Measurements from ENCODE around the gene NOTUM.

The NOTUM gene

GRCh38 chr17:81929253-81930141 is 31.5 kb downstream of the NOTUM start:
- no peak for TF ChIP-seq CEBPB (IDR thresholded peaks at IDR 0.05)
- no peak for TF ChIP-seq ZBTB7A (IDR thresholded peaks at IDR 0.05; ENCODE audit: low read depth)
- TF ChIP-seq NFIC (IDR thresholded peaks at IDR 0.05) = no peak
- TF ChIP-seq USF1 (IDR thresholded peaks at IDR 0.05) = no peak
- TF ChIP-seq, protein P1, sequence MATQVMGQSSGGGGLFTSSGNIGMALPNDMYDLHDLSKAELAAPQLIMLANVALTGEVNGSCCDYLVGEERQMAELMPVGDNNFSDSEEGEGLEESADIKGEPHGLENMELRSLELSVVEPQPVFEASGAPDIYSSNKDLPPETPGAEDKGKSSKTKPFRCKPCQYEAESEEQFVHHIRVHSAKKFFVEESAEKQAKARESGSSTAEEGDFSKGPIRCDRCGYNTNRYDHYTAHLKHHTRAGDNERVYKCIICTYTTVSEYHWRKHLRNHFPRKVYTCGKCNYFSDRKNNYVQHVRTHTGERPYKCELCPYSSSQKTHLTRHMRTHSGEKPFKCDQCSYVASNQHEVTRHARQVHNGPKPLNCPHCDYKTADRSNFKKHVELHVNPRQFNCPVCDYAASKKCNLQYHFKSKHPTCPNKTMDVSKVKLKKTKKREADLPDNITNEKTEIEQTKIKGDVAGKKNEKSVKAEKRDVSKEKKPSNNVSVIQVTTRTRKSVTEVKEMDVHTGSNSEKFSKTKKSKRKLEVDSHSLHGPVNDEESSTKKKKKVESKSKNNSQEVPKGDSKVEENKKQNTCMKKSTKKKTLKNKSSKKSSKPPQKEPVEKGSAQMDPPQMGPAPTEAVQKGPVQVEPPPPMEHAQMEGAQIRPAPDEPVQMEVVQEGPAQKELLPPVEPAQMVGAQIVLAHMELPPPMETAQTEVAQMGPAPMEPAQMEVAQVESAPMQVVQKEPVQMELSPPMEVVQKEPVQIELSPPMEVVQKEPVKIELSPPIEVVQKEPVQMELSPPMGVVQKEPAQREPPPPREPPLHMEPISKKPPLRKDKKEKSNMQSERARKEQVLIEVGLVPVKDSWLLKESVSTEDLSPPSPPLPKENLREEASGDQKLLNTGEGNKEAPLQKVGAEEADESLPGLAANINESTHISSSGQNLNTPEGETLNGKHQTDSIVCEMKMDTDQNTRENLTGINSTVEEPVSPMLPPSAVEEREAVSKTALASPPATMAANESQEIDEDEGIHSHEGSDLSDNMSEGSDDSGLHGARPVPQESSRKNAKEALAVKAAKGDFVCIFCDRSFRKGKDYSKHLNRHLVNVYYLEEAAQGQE (IDR thresholded peaks at IDR 0.05; ENCODE audit: low read depth) = no peak
- no peak for TF ChIP-seq TCF12 (IDR thresholded peaks at IDR 0.05; ENCODE audit: low read depth)
- no peak for TF ChIP-seq MAX (IDR thresholded peaks at IDR 0.05)
- TF ChIP-seq RAD21 (IDR thresholded peaks at IDR 0.05; ENCODE audit: low read depth) = no peak
- no peak for TF ChIP-seq TAF1 (IDR thresholded peaks at IDR 0.05; ENCODE audit: low read depth)
- no peak for TF ChIP-seq EP300 (IDR thresholded peaks at IDR 0.05; ENCODE audit: borderline replicate concordance)
- TF ChIP-seq CREB1 (IDR thresholded peaks at IDR 0.05; ENCODE audit: low read depth) = no peak
- TF ChIP-seq TEAD4 (IDR thresholded peaks at IDR 0.05) = no peak
- no peak for TF ChIP-seq FOXM1 (IDR thresholded peaks at IDR 0.05; ENCODE audit: borderline replicate concordance, low read depth)
- no peak for TF ChIP-seq EGR1 (IDR thresholded peaks at IDR 0.05)
- TF ChIP-seq YY1 (IDR thresholded peaks at IDR 0.05; ENCODE audit: low read depth) = no peak

DNA sequence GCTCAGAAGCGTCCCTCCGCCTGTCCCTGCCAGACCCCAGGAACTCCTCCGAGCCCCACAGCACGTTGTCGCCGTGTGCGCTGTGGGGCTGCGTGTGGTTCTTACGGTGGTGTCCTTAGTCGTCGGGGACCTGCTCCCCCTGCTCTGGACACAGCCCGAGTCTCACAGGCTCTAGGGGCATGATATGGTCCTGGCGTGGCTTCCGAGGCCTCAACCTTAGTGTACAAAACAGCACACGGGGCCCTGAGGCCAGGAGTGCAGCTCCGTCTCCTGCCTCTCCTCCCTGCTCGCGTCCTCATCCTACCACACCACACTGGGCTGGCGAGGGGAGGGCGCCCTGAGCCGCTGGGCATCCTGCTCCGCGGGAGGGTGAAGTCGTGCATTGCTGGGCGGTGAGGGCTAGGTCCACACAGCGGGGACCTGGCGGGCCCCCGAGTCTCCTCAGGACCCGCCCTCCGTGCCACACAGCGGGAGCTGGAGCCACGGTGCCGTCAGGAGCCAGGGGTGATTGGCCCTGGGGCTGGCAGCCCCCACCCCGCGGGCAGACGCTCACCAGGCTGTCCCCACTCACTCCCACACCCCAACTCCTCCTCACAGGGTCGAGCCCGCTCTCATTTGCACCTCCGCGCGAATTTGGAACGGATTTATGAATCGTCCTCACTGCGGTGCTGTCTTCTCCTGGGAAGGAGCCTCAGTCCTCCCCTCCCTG is 32.3 kb downstream of the NOTUM start:
- TF ChIP-seq, protein P1 (IDR thresholded peaks at IDR 0.05; ENCODE audit: low read depth) = no peak
- TF ChIP-seq MAX (IDR thresholded peaks at IDR 0.05) (0 out of 2 replicates have a peak, but pooled peaks have one; percentile 17), EGR1 (IDR thresholded peaks at IDR 0.05) (no peak), RAD21 (IDR thresholded peaks at IDR 0.05; ENCODE audit: low read depth) (no peak), FOXM1 (IDR thresholded peaks at IDR 0.05; ENCODE audit: borderline replicate concordance, low read depth) (no peak), CEBPB (IDR thresholded peaks at IDR 0.05) (no peak)

- TF ChIP-seq TAF1 (IDR thresholded peaks at IDR 0.05; ENCODE audit: low read depth) (peak; percentile 46; the same call in 1 of the 2 replicates), EP300 (IDR thresholded peaks at IDR 0.05; ENCODE audit: borderline replicate concordance) (no peak), TCF12 (IDR thresholded peaks at IDR 0.05; ENCODE audit: low read depth) (no peak), CREB1 (IDR thresholded peaks at IDR 0.05; ENCODE audit: low read depth) (peak; percentile 59; the same call in 1 of the 2 replicates), RAD21 (IDR thresholded peaks at IDR 0.05; ENCODE audit: low read depth) (no peak), TEAD4 (IDR thresholded peaks at IDR 0.05) (no peak), EGR1 (IDR thresholded peaks at IDR 0.05) (0 out of 2 replicates have a peak, but pooled peaks have one; percentile 16), NFIC (IDR thresholded peaks at IDR 0.05) (peak; percentile 84), FOXM1 (IDR thresholded peaks at IDR 0.05; ENCODE audit: borderline replicate concordance, low read depth) (no peak), YY1 (IDR thresholded peaks at IDR 0.05; ENCODE audit: low read depth) (peak; percentile 15; the same call in 1 of the 2 replicates), MAX (IDR thresholded peaks at IDR 0.05) (peak; percentile 73), ZBTB7A (IDR thresholded peaks at IDR 0.05; ENCODE audit: low read depth) (peak; percentile 90), CEBPB (IDR thresholded peaks at IDR 0.05) (no peak), USF1 (IDR thresholded peaks at IDR 0.05) (peak; percentile 98)
- TF ChIP-seq, protein P1 (IDR thresholded peaks at IDR 0.05; ENCODE audit: low read depth) = 0 out of 2 replicates have a peak, but pooled peaks have one; percentile 24
Measured at GRCh38 chr17:81927653-81928543, 33.1 kb downstream of the NOTUM start, which contains the start of gene MAFG. Gene MAFG (minus strand): TSS chr17:81927735. CDS start chr17:81923185, 4,550 bp downstream.
